SJSA1 (cell line): ENCODE data around the gene LHFPL3. TPM values are rescaled to one million over a fixed set of nuclear protein-coding genes. Genes with fewer than 3 reads are reported as not detected.
"Not testable (repeated sequence)": the region's sequence is repeated elsewhere in the genome, so short reads cannot be mapped to it uniquely, and the experiment has no call there.

Experiments used
- DNase-seq, 2 experiments: peaks; one replicate each; pipeline ENCODE4 v3.0.0-alpha.2; 2015 to 2020; ENCODE audit warnings: low spot score in 2 of 2, low read depth in 1 of 2
- H3K27ac ChIP-seq: fragments of 250-450 bp; sonication (Bioruptor Pico); 2 replicates; pipeline ENCODE4 v1.5.1; 2020; ENCODE audit warnings: mild to moderate bottlenecking, moderate library complexity
- H3K27me3 ChIP-seq: fragments of 250-450 bp; sonication (Bioruptor Pico); replicated peaks from 2 replicates; pipeline ENCODE4 v1.5.1; 2020; ENCODE audit warnings: mild to moderate bottlenecking, moderate library complexity
- H3K36me3 ChIP-seq: fragments of 250-450 bp; sonication (Bioruptor Pico); 2 replicates; pipeline ENCODE4 v1.5.1; 2020; ENCODE audit warnings: mild to moderate bottlenecking
- H3K4me1 ChIP-seq: fragments of 250-450 bp; sonication (Bioruptor Pico); replicated peaks from 2 replicates; pipeline ENCODE4 v1.6.1; 2021; ENCODE audit warnings: mild to moderate bottlenecking
- H3K4me3 ChIP-seq: fragments of 250-450 bp; sonication (Bioruptor Pico); 2 replicates; pipeline ENCODE4 v1.5.1; 2020; ENCODE audit warnings: mild to moderate bottlenecking
- H3K9me3 ChIP-seq: fragments of 250-450 bp; sonication (Bioruptor Pico); replicated peaks from 2 replicates; pipeline ENCODE4 v1.5.1; 2020; ENCODE audit warnings: mild to moderate bottlenecking
- total RNA-seq: library from RNA; depleted of rRNA; stranded (reverse); fragments of >200 nt; shearing (Covaris generic); gene quantifications from 2 replicates; pipeline ENCODE4 v1.2.3, GENCODE V29; 2014

The LHFPL3 gene
- total RNA-seq, 1 experiment from 2014 or later: not detected

DNA sequence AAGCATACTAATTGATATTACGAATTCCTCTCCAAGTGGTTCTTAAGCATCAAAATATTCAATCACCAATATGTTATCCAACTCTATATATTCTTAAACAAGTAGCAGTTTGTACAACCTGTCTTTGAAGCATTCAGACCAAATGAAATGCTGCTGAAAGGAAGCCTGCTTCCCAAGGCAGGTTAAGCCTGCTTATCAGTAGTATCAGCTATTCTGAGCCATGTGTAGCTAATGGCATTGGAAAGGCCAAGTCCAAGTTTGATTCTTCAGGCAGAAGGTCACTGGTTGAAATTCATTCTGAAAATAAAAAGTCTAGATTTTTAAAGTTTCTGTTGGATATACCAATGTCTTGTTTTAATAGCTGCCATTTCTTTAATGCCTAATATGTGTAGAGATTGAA, 328.7 kb downstream of the LHFPL3 start:
- Histone ChIP-seq H3K4me1 (no peaks in the 10 kb centered on the region), H3K27me3 (no peaks in the 10 kb centered on the region; the same call in 1 of the 2 replicates), H3K36me3 (no peaks in the 10 kb centered on the region), H3K9me3 (no peaks in the 10 kb centered on the region), H3K27ac (no peak overlapping the region), H3K4me3 (no peak overlapping the region)
- no peak for DNase-seq

DNA sequence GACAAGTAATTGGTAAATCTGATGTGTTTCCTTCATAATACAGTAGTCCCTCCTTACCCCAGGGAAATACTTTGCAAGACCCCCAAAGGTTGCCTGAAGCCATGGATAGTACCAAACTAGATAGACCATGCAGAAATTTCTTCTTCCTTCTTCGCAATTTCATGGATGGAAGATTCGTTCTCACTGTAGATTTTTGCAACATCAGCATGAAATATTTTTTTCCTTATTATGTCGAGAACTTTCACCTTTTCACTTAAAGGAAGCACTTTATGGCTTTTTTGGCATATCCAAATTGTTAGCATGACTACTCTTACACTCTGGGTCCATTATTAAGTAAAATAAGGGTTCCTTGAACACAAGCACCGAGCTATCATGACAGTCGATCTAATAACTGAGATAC, 333.2 kb downstream of the LHFPL3 start:
- no peak overlapping the region for H3K27ac ChIP-seq
- H3K36me3 ChIP-seq: no peaks in the 10 kb centered on the region
- H3K27me3 ChIP-seq: no peaks in the 10 kb centered on the region; the same call in 1 of the 2 replicates
- no peak for DNase-seq
- H3K4me3 ChIP-seq: no peak overlapping the region
- H3K9me3 ChIP-seq: no peaks in the 10 kb centered on the region
- no peaks in the 10 kb centered on the region for H3K4me1 ChIP-seq

DNA sequence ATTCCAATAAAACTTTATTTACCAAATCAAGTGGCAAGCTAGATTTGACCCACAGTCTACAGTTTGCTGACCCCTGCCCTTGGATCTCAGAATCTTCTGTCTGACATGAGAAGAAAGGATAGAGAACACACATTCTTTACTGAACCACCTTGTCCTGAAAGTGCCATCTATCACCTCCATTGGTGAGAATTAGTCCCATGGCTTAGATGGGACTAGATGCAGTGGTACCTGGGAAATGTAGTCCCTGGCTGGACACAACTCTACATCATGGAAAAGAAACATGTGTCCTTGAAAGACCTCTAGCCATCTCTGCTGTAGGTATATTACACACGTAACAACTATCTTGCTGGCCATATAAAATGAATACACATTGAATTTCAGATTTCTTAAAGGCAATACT, 336.2 kb downstream of the LHFPL3 start:
- no peaks in the 10 kb centered on the region for H3K4me1 ChIP-seq
- no peak overlapping the region for H3K27ac ChIP-seq
- H3K27me3 ChIP-seq: no peaks in the 10 kb centered on the region
- H3K36me3 ChIP-seq: no peaks in the 10 kb centered on the region
- DNase-seq: no peak
- H3K9me3 ChIP-seq: no peaks in the 10 kb centered on the region
- H3K4me3 ChIP-seq: no peak overlapping the region

DNA sequence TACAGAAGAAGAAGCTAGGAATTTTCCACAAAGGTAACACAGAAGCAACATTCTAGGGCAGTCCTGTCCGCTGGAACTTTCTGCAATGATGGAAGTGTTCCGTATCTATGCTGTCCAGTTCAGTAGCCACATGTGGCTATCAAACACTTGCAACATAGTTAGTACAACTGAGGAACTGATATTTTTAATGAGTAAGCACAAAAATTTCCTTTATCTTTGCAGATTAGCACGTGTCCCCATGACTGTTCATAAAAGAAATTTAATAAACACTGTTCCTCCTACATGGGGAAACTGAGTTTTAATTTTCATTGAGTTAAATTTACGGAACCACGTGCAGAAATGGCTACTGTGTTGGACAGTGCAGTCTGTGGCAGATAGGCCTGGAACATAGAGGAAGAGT, 349.2 kb downstream of the LHFPL3 start:
- Histone ChIP-seq H3K36me3 (no peaks in the 10 kb centered on the region), H3K27ac (no peak overlapping the region), H3K4me3 (no peak overlapping the region), H3K4me1 (no peaks in the 10 kb centered on the region), H3K27me3 (peaks cover 16% of the 10 kb centered on the region), H3K9me3 (no peaks in the 10 kb centered on the region)
- DNase-seq: no peak

DNA sequence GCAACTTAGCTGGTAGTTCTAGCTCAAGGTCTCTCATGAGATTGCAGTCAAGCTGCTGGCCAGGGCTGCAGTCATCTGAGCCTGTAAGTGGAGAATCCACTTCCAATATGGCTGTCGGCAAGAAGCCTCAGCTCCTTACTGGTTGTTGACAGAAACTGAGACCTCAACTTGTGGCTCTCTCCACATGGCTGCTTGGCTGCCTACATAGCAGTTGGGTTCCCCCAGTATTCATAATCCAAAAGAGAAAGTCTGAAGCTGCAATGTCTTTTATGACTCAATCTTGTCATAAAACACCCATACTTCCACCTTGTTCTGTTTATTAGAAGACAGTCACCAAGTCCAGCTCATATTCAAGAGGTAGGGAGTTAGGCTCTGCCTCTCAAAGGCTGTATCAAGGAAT, 350.7 kb downstream of the LHFPL3 start:
- no peak for DNase-seq
- H3K9me3 ChIP-seq: no peaks in the 10 kb centered on the region

DNA sequence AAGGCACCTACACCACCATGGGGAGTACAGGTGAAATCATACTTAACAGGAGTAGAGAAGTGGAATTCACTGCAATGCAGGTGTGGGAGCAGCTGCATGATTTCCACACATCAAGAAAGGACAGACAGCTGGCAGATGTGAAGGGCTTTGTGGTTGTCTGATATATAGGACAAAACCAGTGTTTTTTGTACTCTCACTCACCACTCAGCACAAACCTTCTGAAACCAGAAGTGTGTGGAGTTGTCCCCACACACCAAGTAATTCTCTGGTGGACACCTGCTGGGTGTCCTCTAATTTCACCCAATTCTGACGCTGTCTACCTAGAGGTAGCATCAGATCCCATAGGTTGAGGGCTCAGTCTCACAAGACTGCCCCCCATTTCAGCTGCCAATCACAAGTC, 357.9 kb downstream of the LHFPL3 start:
- H3K4me1 ChIP-seq: no peaks in the 10 kb centered on the region
- no peaks in the 10 kb centered on the region; the same call in 1 of the 2 replicates for H3K27me3 ChIP-seq
- no peaks in the 10 kb centered on the region for H3K36me3 ChIP-seq
- no peak for DNase-seq
- H3K27ac ChIP-seq: no peak overlapping the region
- no peaks in the 10 kb centered on the region for H3K9me3 ChIP-seq
- H3K4me3 ChIP-seq: no peak overlapping the region

More for the DNA sequence above, 350.7 kb downstream of the LHFPL3 start:
- H3K27me3 ChIP-seq: peaks cover 8% of the 10 kb centered on the region
- H3K36me3 ChIP-seq: no peaks in the 10 kb centered on the region
- no peak overlapping the region for H3K4me3 ChIP-seq
- no peaks in the 10 kb centered on the region for H3K4me1 ChIP-seq
- H3K27ac ChIP-seq: no peak overlapping the region

DNA sequence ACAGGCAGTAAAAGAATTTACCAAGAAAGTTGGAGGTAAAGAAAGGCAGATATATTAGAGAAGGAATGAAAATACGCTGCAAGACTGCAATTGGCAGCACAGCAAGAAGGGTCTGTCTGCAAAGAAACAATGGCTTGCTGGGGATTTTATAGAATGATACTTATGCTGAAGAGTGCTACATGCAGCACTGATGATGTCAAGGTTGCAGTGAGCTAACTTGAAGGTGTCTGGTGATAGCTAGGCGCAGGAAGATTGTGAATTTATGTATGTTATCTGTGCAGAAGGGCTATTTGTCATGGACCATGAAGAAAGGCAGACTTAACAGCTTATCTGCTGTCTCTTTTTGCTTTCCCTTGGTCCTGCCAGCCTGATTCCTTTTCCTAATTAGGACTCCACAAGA, 366.3 kb downstream of the LHFPL3 start:
- no peak overlapping the region for H3K4me3 ChIP-seq
- H3K9me3 ChIP-seq: no peaks in the 10 kb centered on the region
- no peak for DNase-seq
- no peaks in the 10 kb centered on the region for H3K4me1 ChIP-seq
- H3K27me3 ChIP-seq: no peaks in the 10 kb centered on the region
- no peaks in the 10 kb centered on the region for H3K36me3 ChIP-seq
- H3K27ac ChIP-seq: no peak overlapping the region

DNA sequence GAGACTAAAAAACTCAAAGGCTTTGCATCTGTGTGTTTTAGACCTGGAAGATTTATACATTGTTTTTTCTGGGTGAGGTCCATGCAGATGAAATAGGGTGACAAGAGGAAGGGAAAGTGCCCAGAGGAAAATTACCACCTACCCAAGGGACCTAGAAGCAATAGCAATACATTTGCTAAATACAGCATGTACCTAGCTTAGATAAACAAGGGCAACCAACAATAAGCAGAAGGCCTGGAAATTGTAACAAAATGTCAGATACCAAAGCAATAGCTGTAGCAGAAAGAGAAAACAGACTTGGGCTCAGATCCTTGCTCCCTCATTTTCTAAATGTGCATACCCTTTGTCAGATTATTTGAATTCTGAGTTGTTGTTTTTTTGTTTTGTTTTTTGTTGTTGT, 367.2 kb downstream of the LHFPL3 start:
- no peak for DNase-seq

DNA sequence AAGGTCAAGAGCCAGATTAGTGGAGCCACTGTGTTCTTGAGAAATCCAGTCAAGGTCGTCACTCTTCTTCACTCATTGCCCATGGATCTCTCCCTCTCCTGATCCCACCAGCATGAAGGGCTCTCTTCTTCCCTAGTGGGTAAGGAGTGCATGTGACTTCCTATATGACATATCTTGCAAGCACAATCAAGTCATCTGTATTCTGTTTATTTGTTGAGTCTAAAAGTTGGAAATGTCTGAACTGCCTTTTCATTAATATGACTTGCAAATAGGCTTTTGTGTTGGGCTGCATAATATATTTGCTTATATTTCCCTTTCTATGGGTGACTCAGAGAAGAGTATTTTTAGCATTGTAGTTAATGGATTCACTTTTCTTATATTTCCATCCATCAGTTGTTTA, 371.9 kb downstream of the LHFPL3 start:
- no peaks in the 10 kb centered on the region for H3K9me3 ChIP-seq
- H3K36me3 ChIP-seq: no peaks in the 10 kb centered on the region
- no peak overlapping the region for H3K4me3 ChIP-seq
- DNase-seq: no peak
- no peak overlapping the region for H3K27ac ChIP-seq
- H3K4me1 ChIP-seq: no peaks in the 10 kb centered on the region
- no peaks in the 10 kb centered on the region for H3K27me3 ChIP-seq

More for the DNA sequence above, 367.2 kb downstream of the LHFPL3 start:
- Histone ChIP-seq H3K4me1 (no peaks in the 10 kb centered on the region), H3K27ac (no peak overlapping the region), H3K4me3 (no peak overlapping the region), H3K36me3 (no peaks in the 10 kb centered on the region), H3K27me3 (no peaks in the 10 kb centered on the region), H3K9me3 (no peaks in the 10 kb centered on the region)

DNA sequence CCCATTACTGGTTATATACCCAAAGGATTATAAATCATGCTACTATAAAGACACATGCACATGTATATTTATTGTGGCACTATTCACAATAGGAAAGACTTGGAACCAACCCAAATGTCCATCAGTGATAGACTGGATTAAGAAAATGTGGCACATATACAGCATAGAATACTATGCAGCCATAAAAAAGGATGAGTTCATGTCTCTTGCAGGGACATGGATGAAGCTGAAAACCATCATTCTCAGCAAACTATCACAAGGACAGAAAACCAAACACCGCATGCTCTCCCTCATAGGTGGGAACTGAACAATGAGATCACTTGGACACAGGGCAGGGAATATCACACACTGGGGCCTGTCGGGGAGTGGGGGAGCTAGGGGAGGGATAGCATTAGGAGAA, 392.6 kb downstream of the LHFPL3 start:
- not testable (repeated sequence) for H3K36me3 ChIP-seq, DNase-seq, H3K4me1 ChIP-seq, H3K4me3 ChIP-seq, H3K27ac ChIP-seq, H3K9me3 ChIP-seq
- 0 out of 2 replicates have a peak, but pooled peaks cover 11% of the 10 kb centered on the region for H3K27me3 ChIP-seq

DNA sequence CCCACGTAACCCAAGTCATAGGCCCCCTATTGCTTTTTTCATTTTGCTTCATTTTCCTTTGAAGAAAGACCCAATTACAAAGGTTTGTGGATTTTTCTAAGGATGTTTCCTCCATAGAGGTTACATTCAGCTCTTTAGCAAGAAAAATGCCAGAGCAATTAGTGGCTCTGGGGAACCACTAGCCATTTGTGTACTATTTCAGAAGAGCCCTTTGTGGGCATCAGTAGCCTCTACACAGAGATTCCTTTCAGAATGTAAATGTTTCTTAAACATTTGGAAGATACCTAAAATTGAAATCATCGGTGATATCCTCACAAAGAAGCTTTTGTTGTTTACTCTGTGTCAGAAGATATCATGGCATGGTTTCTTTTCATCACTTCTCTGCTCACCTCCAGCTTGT, 394.6 kb downstream of the LHFPL3 start:
- H3K27me3 ChIP-seq: 0 out of 2 replicates have a peak, but pooled peaks cover 5% of the 10 kb centered on the region
- H3K36me3 ChIP-seq: no peaks in the 10 kb centered on the region
- no peak overlapping the region for H3K27ac ChIP-seq
- H3K4me3 ChIP-seq: no peak overlapping the region
- DNase-seq: no peak
- H3K9me3 ChIP-seq: no peaks in the 10 kb centered on the region
- H3K4me1 ChIP-seq: no peaks in the 10 kb centered on the region

DNA sequence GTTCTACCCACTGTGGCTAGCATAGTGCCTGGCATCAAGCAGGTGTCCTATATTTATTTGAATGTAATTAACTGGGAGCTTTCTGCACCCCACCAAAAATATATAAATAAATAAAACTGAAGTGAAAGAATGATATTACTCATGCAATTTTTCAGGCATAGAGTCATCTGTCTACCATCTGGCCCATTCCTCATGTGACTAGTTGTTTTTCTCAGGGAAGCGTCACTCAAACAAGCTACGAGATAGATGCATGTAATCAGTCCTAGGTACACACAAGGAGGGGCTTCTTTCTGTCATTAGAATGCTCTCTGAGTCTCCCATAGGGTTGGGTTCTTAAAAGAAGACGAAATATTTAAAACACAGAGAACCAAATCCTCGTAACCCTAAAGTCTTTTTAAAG, 430.1 kb downstream of the LHFPL3 start:
- Histone ChIP-seq H3K36me3 (no peaks in the 10 kb centered on the region), H3K27ac (no peak overlapping the region), H3K9me3 (no peaks in the 10 kb centered on the region), H3K27me3 (no peaks in the 10 kb centered on the region), H3K4me1 (no peaks in the 10 kb centered on the region), H3K4me3 (no peak overlapping the region)
- no peak for DNase-seq

DNA sequence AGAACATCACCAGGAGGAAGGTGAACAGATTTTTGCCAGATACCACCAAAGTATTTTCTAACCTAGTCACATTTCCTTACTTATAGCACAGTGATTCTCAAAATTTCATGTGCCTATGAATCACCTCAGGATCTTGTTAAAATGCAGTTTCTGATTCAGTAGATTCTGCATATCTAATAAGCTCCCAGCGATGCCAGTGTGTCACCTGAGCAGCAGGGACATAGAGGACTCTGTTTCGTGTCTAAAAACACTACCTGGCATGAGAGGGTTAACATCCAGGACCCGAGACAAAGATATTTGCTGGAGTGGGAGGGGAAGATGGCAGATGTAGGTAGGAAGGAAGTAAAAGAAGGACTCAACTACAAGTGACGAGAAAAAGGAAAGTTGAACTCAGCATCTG, 433.5 kb downstream of the LHFPL3 start:
- Histone ChIP-seq H3K27me3 (no peaks in the 10 kb centered on the region), H3K4me1 (no peaks in the 10 kb centered on the region), H3K4me3 (no peak overlapping the region), H3K9me3 (no peaks in the 10 kb centered on the region), H3K27ac (no peak overlapping the region), H3K36me3 (no peaks in the 10 kb centered on the region)
- DNase-seq: no peak

DNA sequence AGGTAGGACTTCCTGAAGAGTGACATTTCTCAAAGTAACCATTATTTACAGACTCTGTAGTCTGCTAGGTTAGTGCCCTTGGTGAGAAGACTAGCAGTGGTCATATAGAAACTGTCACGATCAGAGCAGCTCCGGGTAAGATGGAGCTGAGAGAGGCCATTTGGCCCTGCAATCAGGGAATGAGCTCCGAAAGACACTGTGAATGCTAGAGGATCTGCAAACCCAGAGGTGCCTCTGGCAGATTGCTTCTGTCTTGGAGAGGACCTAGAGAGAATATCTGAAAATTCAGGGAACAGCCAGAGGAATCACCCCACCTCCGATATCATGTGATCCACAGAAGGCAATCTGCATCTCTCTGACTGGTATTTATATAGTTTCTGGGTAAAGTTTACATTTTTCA, 438.7 kb downstream of the LHFPL3 start:
- Histone ChIP-seq H3K27me3 (peaks cover 4% of the 10 kb centered on the region; the same call in 1 of the 2 replicates), H3K27ac (no peak overlapping the region), H3K4me1 (no peaks in the 10 kb centered on the region), H3K36me3 (no peaks in the 10 kb centered on the region), H3K4me3 (no peak overlapping the region), H3K9me3 (no peaks in the 10 kb centered on the region)
- no peak for DNase-seq

DNA sequence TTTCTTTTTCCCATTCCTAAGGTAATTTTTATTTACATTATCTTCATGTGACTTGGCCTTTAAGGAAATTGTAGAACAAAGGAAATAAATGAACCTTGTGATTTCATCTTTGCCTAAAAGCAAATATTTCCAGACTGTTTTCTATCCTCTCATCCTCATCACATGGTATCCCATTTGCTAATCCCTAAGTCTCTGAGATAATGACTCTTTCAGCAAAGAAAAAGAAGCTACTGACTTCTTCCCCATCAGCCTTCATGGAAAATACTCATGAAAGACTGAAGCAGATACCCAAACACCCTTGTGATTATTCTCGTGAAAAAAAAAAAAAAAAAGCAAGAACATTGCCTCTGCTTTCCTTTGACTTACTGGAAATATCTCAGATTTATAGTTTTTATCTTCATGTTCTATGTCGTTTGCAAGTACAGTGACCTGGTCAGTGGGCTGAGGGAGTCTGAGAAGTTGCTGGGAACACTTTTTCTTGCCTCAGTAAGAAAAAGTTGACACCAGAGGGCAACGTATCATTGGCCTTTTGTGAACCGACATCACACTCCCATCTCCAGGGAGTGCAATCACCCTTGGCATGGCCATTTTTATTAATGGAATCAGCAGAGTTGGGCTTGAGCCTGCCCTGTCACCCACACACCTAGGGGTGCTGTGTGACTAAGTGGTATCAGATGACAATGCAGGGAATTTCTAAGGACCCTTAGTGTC, 439.6 kb downstream of the LHFPL3 start:
- Histone ChIP-seq H3K27me3 (peaks cover 4% of the 10 kb centered on the region; the same call in 1 of the 2 replicates), H3K27ac (no peak overlapping the region), H3K9me3 (no peaks in the 10 kb centered on the region), H3K36me3 (no peaks in the 10 kb centered on the region), H3K4me1 (no peaks in the 10 kb centered on the region), H3K4me3 (no peak overlapping the region)
- DNase-seq: no peak
